ENCODE data around the gene ARHGEF40. TPM values are rescaled to one million over a fixed set of nuclear protein-coding genes. Genes with fewer than 3 reads are reported as not detected.
"Not testable (repeated sequence)": the region's sequence is repeated elsewhere in the genome, so short reads cannot be mapped to it uniquely, and the experiment has no call there.

The ARHGEF40 gene
- polyA plus RNA-seq, 3 donors from 2014 or later: 0.23 to 0.35 TPM; not detected in 1

- Mint-ChIP-seq H3K36me3 (no peaks in the 10 kb centered on the region), H3K4me3 (no peak overlapping the region), H3K27me3 (ENCODE audit: low read depth in 3 of 3) (peaks cover 1 to 4% (median 2%) of the 10 kb centered on the region in 3 donors), H3K27ac (no peak overlapping the region), H3K4me1 (no peaks in the 10 kb centered on the region), H3K9me3 (no peaks in the 10 kb centered on the region)
- DNase-seq: no peak
Observed at GRCh38 chr14:21032326-21033132, 37.6 kb upstream of the ARHGEF40 start.

- no peak overlapping the region for H3K27ac Mint-ChIP-seq
- no peaks in the 10 kb centered on the region for H3K36me3 Mint-ChIP-seq
- no peak overlapping the region for H3K4me3 Mint-ChIP-seq
- no peaks in the 10 kb centered on the region for H3K4me1 Mint-ChIP-seq
- DNase-seq: no peak
- no peaks in the 10 kb centered on the region for H3K9me3 Mint-ChIP-seq
- H3K27me3 Mint-ChIP-seq (ENCODE audit: low read depth in 3 of 3): peaks cover 1 to 4% (median 2%) of the 10 kb centered on the region in 3 donors
Observed at GRCh38 chr14:21033133-21033698, 36.9 kb upstream of the ARHGEF40 start.

GRCh38 chr14:21034707-21035106 is 35.4 kb upstream of the ARHGEF40 start, which contains the start of gene RNASE13:
Gene RNASE13, minus strand, starts transcription at chr14:21034807. Its CDS starts 519 bp downstream, at chr14:21034288.
- no peaks in the 10 kb centered on the region for H3K36me3 Mint-ChIP-seq
- no peaks in the 10 kb centered on the region for H3K9me3 Mint-ChIP-seq
- H3K4me1 Mint-ChIP-seq: no peaks in the 10 kb centered on the region
- H3K27me3 Mint-ChIP-seq (ENCODE audit: low read depth in 3 of 3): peaks cover 1 to 4% (median 2%) of the 10 kb centered on the region in 3 donors
- H3K4me3 Mint-ChIP-seq: no peak within 1 kb of the TSS
- H3K27ac Mint-ChIP-seq: no peak within 1 kb of the TSS
- no peak for DNase-seq

GRCh38 chr14:21036751-21037150 is 33.4 kb upstream of the ARHGEF40 start:
- H3K27me3 Mint-ChIP-seq (ENCODE audit: low read depth in 3 of 3): peaks cover 1 to 4% (median 2%) of the 10 kb centered on the region in 3 donors
- H3K27ac Mint-ChIP-seq: no peak overlapping the region

GRCh38 chr14:21037156-21037555 is 32.9 kb upstream of the ARHGEF40 start:
- H3K4me1 Mint-ChIP-seq: no peaks in the 10 kb centered on the region
- no peak for DNase-seq
- peaks cover 1 to 4% (median 2%) of the 10 kb centered on the region in 3 donors for H3K27me3 Mint-ChIP-seq (ENCODE audit: low read depth in 3 of 3)
- no peak overlapping the region for H3K4me3 Mint-ChIP-seq
- no peaks in the 10 kb centered on the region for H3K9me3 Mint-ChIP-seq
- H3K36me3 Mint-ChIP-seq: no peaks in the 10 kb centered on the region
- H3K27ac Mint-ChIP-seq: no peak overlapping the region

More at GRCh38 chr14:21036751-21037150, 33.4 kb upstream of the ARHGEF40 start:
- Mint-ChIP-seq H3K9me3 (no peaks in the 10 kb centered on the region), H3K36me3 (no peaks in the 10 kb centered on the region), H3K4me1 (no peaks in the 10 kb centered on the region), H3K4me3 (no peak overlapping the region)
- DNase-seq: no peak

- no peak overlapping the region for H3K4me3 Mint-ChIP-seq
- peaks cover 4 to 9% (median 5%) of the 10 kb centered on the region in 3 donors for H3K27me3 Mint-ChIP-seq (ENCODE audit: low read depth in 3 of 3)
- no peak overlapping the region for H3K27ac Mint-ChIP-seq
- no peaks in the 10 kb centered on the region for H3K4me1 Mint-ChIP-seq
- no peaks in the 10 kb centered on the region for H3K9me3 Mint-ChIP-seq
- no peaks in the 10 kb centered on the region for H3K36me3 Mint-ChIP-seq
- no peak for DNase-seq
Observed at GRCh38 chr14:21038441-21039422, 31.4 kb upstream of the ARHGEF40 start.

- no peaks in the 10 kb centered on the region for H3K9me3 Mint-ChIP-seq
- H3K27me3 Mint-ChIP-seq (ENCODE audit: low read depth in 3 of 3): peaks cover 4 to 8% (median 5%) of the 10 kb centered on the region in 3 donors
- H3K27ac Mint-ChIP-seq: peak overlapping the region in 1 of 6 donors; percentile 38
- H3K4me1 Mint-ChIP-seq: no peaks in the 10 kb centered on the region
- no peaks in the 10 kb centered on the region for H3K36me3 Mint-ChIP-seq
- peak; percentile 10 to 22 (median 13) for DNase-seq
- H3K4me3 Mint-ChIP-seq: no peak overlapping the region
Observed at GRCh38 chr14:21039585-21040369, 30.3 kb upstream of the ARHGEF40 start.

GRCh38 chr14:21040370-21040925 is 29.7 kb upstream of the ARHGEF40 start:
- Mint-ChIP-seq H3K27ac (peak overlapping the region in 1 of 6 donors; percentile 38), H3K36me3 (no peaks in the 10 kb centered on the region), H3K27me3 (ENCODE audit: low read depth in 3 of 3) (peaks cover 5 to 8% (median 6%) of the 10 kb centered on the region in 3 donors), H3K4me1 (no peaks in the 10 kb centered on the region), H3K9me3 (no peaks in the 10 kb centered on the region), H3K4me3 (no peak overlapping the region)
- no peak for DNase-seq

GRCh38 chr14:21040941-21041340 is 29.2 kb upstream of the ARHGEF40 start:
- H3K4me1 Mint-ChIP-seq; H3K9me3 Mint-ChIP-seq; H3K4me3 Mint-ChIP-seq; H3K27ac Mint-ChIP-seq; H3K27me3 Mint-ChIP-seq (ENCODE audit: low read depth in 3 of 3); DNase-seq; H3K36me3 Mint-ChIP-seq: not testable (repeated sequence)

GRCh38 chr14:21041676-21042433 is 28.2 kb upstream of the ARHGEF40 start, which contains the start of gene RNASE7:
Gene RNASE7, plus strand, starts transcription at chr14:21042362. Its CDS starts 631 bp downstream, at chr14:21042993.
- Mint-ChIP-seq H3K36me3 (no peaks in the 10 kb centered on the region), H3K4me1 (no peaks in the 10 kb centered on the region), H3K4me3 (no peak within 1 kb of the TSS), H3K27me3 (ENCODE audit: low read depth in 3 of 3) (peaks cover 4 to 7% (median 5%) of the 10 kb centered on the region in 3 donors), H3K27ac (no peak within 1 kb of the TSS), H3K9me3 (no peaks in the 10 kb centered on the region)
- no peak for DNase-seq

- H3K4me3 Mint-ChIP-seq: no peak overlapping the region
- H3K4me1 Mint-ChIP-seq: no peaks in the 10 kb centered on the region
- H3K27me3 Mint-ChIP-seq (ENCODE audit: low read depth in 3 of 3): peaks cover 4 to 6% (median 5%) of the 10 kb centered on the region in 3 donors
Observed at GRCh38 chr14:21042918-21043317, 27.2 kb upstream of the ARHGEF40 start.

GRCh38 chr14:21043387-21043973 is 26.6 kb upstream of the ARHGEF40 start:
- peaks cover 4 to 6% (median 5%) of the 10 kb centered on the region in 3 donors for H3K27me3 Mint-ChIP-seq (ENCODE audit: low read depth in 3 of 3)
- H3K4me3 Mint-ChIP-seq: no peak overlapping the region
- no peak for DNase-seq
- H3K9me3 Mint-ChIP-seq: no peaks in the 10 kb centered on the region
- no peaks in the 10 kb centered on the region for H3K4me1 Mint-ChIP-seq
- H3K27ac Mint-ChIP-seq: peak overlapping the region in 1 of 6 donors; percentile 26
- no peaks in the 10 kb centered on the region for H3K36me3 Mint-ChIP-seq

More at GRCh38 chr14:21042918-21043317, 27.2 kb upstream of the ARHGEF40 start:
- DNase-seq: no peak
- Mint-ChIP-seq H3K27ac (no peak overlapping the region), H3K9me3 (no peaks in the 10 kb centered on the region), H3K36me3 (no peaks in the 10 kb centered on the region)
